Articular chondrocyte of knee joint (primary cell): ENCODE measurements around the gene RPP14. TPM values are rescaled to one million over a fixed set of nuclear protein-coding genes. Genes with fewer than 3 reads are reported as not detected.

Experiments
- small RNA-seq: library from RNA; depleted of rRNA; stranded (forward); fragments of <200 nt; gene quantifications from one replicate; pipeline ENCODE3, GENCODE V24; 2012
- total RNA-seq: library from RNA; depleted of rRNA; stranded (reverse); fragments of >200 nt; gene quantifications from 2 replicates; pipeline ENCODE4 v1.2.3, GENCODE V29; 2012

Gene RPP14
- total RNA-seq, result 12.8 and 14.4 TPM in 2 replicates

GRCh38 chr3:58305882-58306711 is at the start of gene RPP14, which contains the start of gene HTD2:
Gene RPP14 (plus strand): TSS chr3:58306245. CDS start chr3:58310330, 4,085 bp downstream.
Gene HTD2 (plus strand): TSS chr3:58306520. CDS start chr3:58317614, 11,094 bp downstream.

GRCh38 chr3:58332575-58333188 is 26.6 kb downstream of the RPP14 start, which contains the start of gene PXK:
Gene PXK (plus strand): TSS chr3:58332892. CDS start chr3:58332989, 97 bp downstream.

Small RNA genes lying within 50 kb of the gene (small RNA-seq; reads per million reads assigned to genes)
- not detected for gene AC098479.1

Other genes starting within 250 kb of the RPP14 start
- gene DNASE1L3, start 95.3 kb upstream of the RPP14 start, total RNA-seq, result 0.13 and 0.43 TPM in 2 replicates
- gene ABHD6, start 68.5 kb upstream of the RPP14 start, total RNA-seq, result 5.1 and 5.9 TPM in 2 replicates
- 9.9 and 14.3 TPM in 2 replicates for gene HTD2, start 275 bp downstream of the RPP14 start, total RNA-seq
- 67.8 and 69.4 TPM in 2 replicates for gene PXK, start 26.6 kb downstream of the RPP14 start, total RNA-seq
- gene PDHB, start 127.6 kb downstream of the RPP14 start, total RNA-seq, result 64.7 and 89.8 TPM in 2 replicates
- gene KCTD6, start 185.9 kb downstream of the RPP14 start, total RNA-seq, result 10.3 and 10.5 TPM in 2 replicates
- gene ACOX2, start 230.9 kb downstream of the RPP14 start, total RNA-seq, result 3.2 and 14.2 TPM in 2 replicates